Vagina (tissue), 2 donors: ENCODE results near the gene COL12A1.

Experiments
- POLR2A ChIP-seq, 2 donors: fragments of 450-650 bp; IDR thresholded peaks; one replicate each; pipeline ENCODE4 v1.6.1; 2017; ENCODE audit warnings: antibody characterized with exemption in 2 of 2, mild to moderate bottlenecking in 2 of 2, moderate library complexity in 2 of 2
- POLR2AphosphoS5 ChIP-seq, 2 donors: sonication (generic); formaldehyde crosslinking; IDR thresholded peaks; one replicate each; pipeline ENCODE4 v1.9.0; 2017; ENCODE audit warnings: antibody characterized with exemption in 2 of 2, mild to moderate bottlenecking in 2 of 2, low read depth in 1 of 2; ENCODE audit not compliant: insufficient read depth in 1 of 2
- TF ChIP-seq, protein P1 (sequence below), 3 experiments: fragments of 450-650 bp in 2 of 3; fragments of 200-600 bp in 1 of 3; sonication (generic) in 1 of 3; IDR thresholded peaks; one replicate each; pipeline ENCODE4 v1.5.1; 2017 to 2019; ENCODE audit warnings: antibody characterized with exemption in 3 of 3, mild to moderate bottlenecking in 2 of 3, moderate library complexity in 2 of 3

DNA sequence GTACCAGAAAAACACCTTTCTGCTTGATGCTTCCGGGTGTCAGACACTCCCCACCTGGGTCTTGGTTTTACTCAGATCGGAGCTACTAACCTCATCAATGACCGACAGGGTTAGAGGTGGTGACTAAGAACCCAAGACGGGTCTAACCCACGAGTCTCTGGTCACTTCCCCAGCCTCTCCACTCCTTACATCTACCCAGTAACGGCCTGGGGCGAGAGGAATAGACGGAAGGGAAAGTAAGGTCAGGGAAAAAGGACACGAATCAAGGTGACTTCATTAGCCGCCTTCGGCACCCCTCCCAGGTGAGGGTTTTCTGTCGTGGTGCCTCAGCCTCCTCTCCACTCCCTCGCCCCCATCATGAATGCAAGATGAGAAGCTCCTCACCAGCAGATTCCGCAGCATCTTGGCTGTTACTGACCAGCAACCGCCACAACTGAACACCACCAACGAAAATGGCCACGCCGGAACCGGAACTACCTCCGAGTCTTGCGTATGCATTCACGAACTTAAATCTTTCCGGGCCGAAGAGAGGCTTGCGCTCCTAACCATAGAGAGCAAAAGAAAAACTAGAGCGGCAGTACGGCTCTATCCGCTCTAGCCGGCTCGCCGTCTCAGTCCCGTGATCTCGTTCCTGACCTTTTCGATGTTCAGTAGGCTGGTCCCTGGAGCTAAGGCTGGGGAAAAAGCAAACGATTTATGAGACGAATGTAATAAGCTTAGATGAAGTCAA, 37.6 kb upstream of the COL12A1 start, which contains the start of gene COX7A2:
- TF ChIP-seq, protein P1, sequence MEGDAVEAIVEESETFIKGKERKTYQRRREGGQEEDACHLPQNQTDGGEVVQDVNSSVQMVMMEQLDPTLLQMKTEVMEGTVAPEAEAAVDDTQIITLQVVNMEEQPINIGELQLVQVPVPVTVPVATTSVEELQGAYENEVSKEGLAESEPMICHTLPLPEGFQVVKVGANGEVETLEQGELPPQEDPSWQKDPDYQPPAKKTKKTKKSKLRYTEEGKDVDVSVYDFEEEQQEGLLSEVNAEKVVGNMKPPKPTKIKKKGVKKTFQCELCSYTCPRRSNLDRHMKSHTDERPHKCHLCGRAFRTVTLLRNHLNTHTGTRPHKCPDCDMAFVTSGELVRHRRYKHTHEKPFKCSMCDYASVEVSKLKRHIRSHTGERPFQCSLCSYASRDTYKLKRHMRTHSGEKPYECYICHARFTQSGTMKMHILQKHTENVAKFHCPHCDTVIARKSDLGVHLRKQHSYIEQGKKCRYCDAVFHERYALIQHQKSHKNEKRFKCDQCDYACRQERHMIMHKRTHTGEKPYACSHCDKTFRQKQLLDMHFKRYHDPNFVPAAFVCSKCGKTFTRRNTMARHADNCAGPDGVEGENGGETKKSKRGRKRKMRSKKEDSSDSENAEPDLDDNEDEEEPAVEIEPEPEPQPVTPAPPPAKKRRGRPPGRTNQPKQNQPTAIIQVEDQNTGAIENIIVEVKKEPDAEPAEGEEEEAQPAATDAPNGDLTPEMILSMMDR (IDR thresholded peaks at IDR 0.05) = no peak
- TF ChIP-seq POLR2A (IDR thresholded peaks at IDR 0.05) = peak in 1 of 2 donors; percentile 65
- peak; percentile 92 to 95 for TF ChIP-seq POLR2AphosphoS5 (IDR thresholded peaks at IDR 0.05; ENCODE audit: insufficient read depth in 1 of 2, low read depth in 1 of 2)
